GM23338 (cell line): ENCODE measurements around the gene ADIPOR2. TPM values are rescaled to one million over a fixed set of nuclear protein-coding genes. Genes with fewer than 3 reads are reported as not detected.

ENCODE experiments used
- ATAC-seq: fragments of 200-7000 bp; cut with Tn5 transposase; 3 replicates; pipeline ENCODE4 v1.9.1; 2020
- DNase-seq: peaks from one replicate; pipeline ENCODE4 v3.0.0-alpha.2; 2015; ENCODE audit warnings: low spot score
- H2AFZ ChIP-seq: fragments of 200-600 bp; sonication (generic); 2 replicates; pipeline ENCODE4 v1.8.0; 2016; ENCODE audit warnings: antibody characterized with exemption, mild to moderate bottlenecking, moderate library complexity
- H3F3A ChIP-seq: fragments of 200-600 bp; sonication (generic); replicated peaks from 2 replicates; pipeline ENCODE4 v1.8.0; 2017; ENCODE audit warnings: antibody characterized with exemption, mixed run types, low read depth
- H3K27ac ChIP-seq: fragments of 200-600 bp; sonication (generic); 2 replicates; pipeline ENCODE4 v1.6.1; 2016; ENCODE audit warnings: low read depth
- H3K27me3 ChIP-seq: fragments of 200-600 bp; sonication (generic); 2 replicates; pipeline ENCODE4 v1.8.0; 2016; ENCODE audit warnings: mild to moderate bottlenecking, mixed run types, moderate library complexity; ENCODE audit not compliant: insufficient read depth
- H3K36me3 ChIP-seq: fragments of 200-600 bp; sonication (generic); 2 replicates; pipeline ENCODE4 v1.8.0; 2016; ENCODE audit warnings: mild to moderate bottlenecking; ENCODE audit not compliant: insufficient read depth
- H3K4me1 ChIP-seq: fragments of 200-600 bp; sonication (generic); 2 replicates; pipeline ENCODE4 v1.8.0; 2016; ENCODE audit warnings: mild to moderate bottlenecking, moderate library complexity; ENCODE audit not compliant: insufficient read depth
- H3K4me2 ChIP-seq: fragments of 200-600 bp; sonication (generic); 2 replicates; pipeline ENCODE4 v1.7.1; 2017; ENCODE audit warnings: mixed run types
- H3K4me3 ChIP-seq: fragments of 200-600 bp; sonication (generic); 2 replicates; pipeline ENCODE4 v1.6.1; 2016; ENCODE audit warnings: mixed run types
- H3K79me2 ChIP-seq: fragments of 200-600 bp; sonication (generic); replicated peaks from 2 replicates; pipeline ENCODE4 v1.8.0; 2017; ENCODE audit warnings: mild to moderate bottlenecking; ENCODE audit not compliant: insufficient read depth
- H3K9me2 ChIP-seq: fragments of 200-600 bp; sonication (generic); 2 replicates; pipeline ENCODE4 v1.8.0; 2017; ENCODE audit not compliant: insufficient read depth
- H4K20me1 ChIP-seq: fragments of 200-600 bp; sonication (generic); replicated peaks from 2 replicates; pipeline ENCODE4 v1.8.0; 2017; ENCODE audit warnings: mild to moderate bottlenecking; ENCODE audit not compliant: insufficient read depth
- H3K27ac Mint-ChIP-seq: 2 replicates; pipeline ENCODE4 v1.8.0; 2020; ENCODE audit warnings: inconsistent platforms, mild to moderate bottlenecking, moderate library complexity, mixed read lengths
- H3K27me3 Mint-ChIP-seq: 3 replicates; pipeline ENCODE4 v1.8.0; 2022; ENCODE audit warnings: low read depth, mild to moderate bottlenecking, moderate library complexity, mixed read lengths, inconsistent platforms; ENCODE audit not compliant: insufficient read depth, poor library complexity
- H3K36me3 Mint-ChIP-seq: 3 replicates; pipeline ENCODE4 v1.8.0; 2021; ENCODE audit warnings: low read depth, mild to moderate bottlenecking, inconsistent platforms, moderate library complexity, mixed read lengths
- H3K4me1 Mint-ChIP-seq: 3 replicates; pipeline ENCODE4 v1.8.0; 2020; ENCODE audit warnings: mild to moderate bottlenecking, inconsistent platforms, mixed read lengths
- H3K4me3 Mint-ChIP-seq: 3 replicates; pipeline ENCODE4 v1.8.0; 2021; ENCODE audit warnings: moderate library complexity, mild to moderate bottlenecking, inconsistent platforms, mixed read lengths
- H3K9me3 Mint-ChIP-seq: 3 replicates; pipeline ENCODE4 v1.8.0; 2020; ENCODE audit warnings: moderate library complexity, mild to moderate bottlenecking, inconsistent platforms, mixed read lengths
- CREB1 ChIP-seq: fragments of 250-450 bp; sonication (Bioruptor Pico); IDR thresholded peaks from 2 replicates; pipeline ENCODE4 v1.5.0; 2020; ENCODE audit warnings: low read depth, mild to moderate bottlenecking, moderate library complexity
- CTCF ChIP-seq, 2 experiments: fragments of 200-600 bp in 1 of 2; sonication (generic) in 1 of 2; conservative IDR thresholded peaks; 2 replicates each; pipeline versions ENCODE4 v1.5.1 to v1.6.1; 2016 to 2017; ENCODE audit warnings: antibody characterized with exemption in 2 of 2, low read depth in 2 of 2, mild to moderate bottlenecking in 2 of 2, moderate library complexity in 1 of 2
- ETS1 ChIP-seq: IDR thresholded peaks from 2 replicates; pipeline ENCODE4 v1.6.1; 2016; ENCODE audit warnings: antibody characterized with exemption
- EZH2 ChIP-seq: fragments of 200-600 bp; sonication (generic); IDR thresholded peaks from one replicate; pipeline ENCODE4 v1.8.0; 2017; ENCODE audit warnings: antibody characterized with exemption, mild to moderate bottlenecking, low read depth; ENCODE audit not compliant: unreplicated experiment
- JUNB ChIP-seq: IDR thresholded peaks from one replicate; pipeline ENCODE4 v1.6.1; 2016; ENCODE audit warnings: antibody characterized with exemption; ENCODE audit not compliant: unreplicated experiment
- NANOG ChIP-seq: IDR thresholded peaks from 2 replicates; pipeline ENCODE4 v1.6.1; 2016; ENCODE audit warnings: antibody characterized with exemption, borderline replicate concordance
- POLR2AphosphoS5 ChIP-seq: IDR thresholded peaks from 2 replicates; pipeline ENCODE4 v1.6.1; 2016; ENCODE audit warnings: antibody characterized with exemption, low read depth
- REST ChIP-seq: IDR thresholded peaks from one replicate; pipeline ENCODE4 v1.6.1; 2018; ENCODE audit warnings: antibody characterized with exemption; ENCODE audit not compliant: unreplicated experiment
- ZNF114 ChIP-seq: fragments of 250-450 bp; sonication (Bioruptor Pico); IDR thresholded peaks from 2 replicates; pipeline ENCODE4 v1.5.0; 2020; ENCODE audit warnings: mild to moderate bottlenecking, moderate library complexity
- ZNF331 ChIP-seq: fragments of 250-450 bp; sonication (Bioruptor Pico); IDR thresholded peaks from 2 replicates; pipeline ENCODE4 v1.5.0; 2020; ENCODE audit warnings: low read depth, mild to moderate bottlenecking, moderate library complexity
- ZNF462 ChIP-seq: fragments of 250-450 bp; sonication (Bioruptor Pico); IDR thresholded peaks from 2 replicates; pipeline ENCODE4 v1.5.0; 2020; ENCODE audit warnings: mild to moderate bottlenecking, moderate library complexity
- polyA plus RNA-seq: library from polyadenylated mRNA; unstranded; fragments of >200 nt; fragmentation: Nextera tagmentation; extraction: Ambion mirVana; gene quantifications from 2 replicates; pipeline ENCODE4 v1.2.1, GENCODE V29; 2016
- total RNA-seq: library from RNA; depleted of rRNA; stranded (reverse); fragments of >200 nt; shearing (Covaris generic); gene quantifications from 2 replicates; pipeline ENCODE4 v1.2.3, GENCODE V29; 2014

The ADIPOR2 gene
- total and polyA plus RNA-seq, 2 experiments from 2014 or later = 11.7 to 36.2 TPM

- Histone ChIP-seq H3K36me3 (no peaks in the 10 kb centered on the region), H3K4me2 (no peak overlapping the region), H3K27me3 (no peaks in the 10 kb centered on the region), H3K27ac (no peak overlapping the region), H3K4me3 (no peak overlapping the region), H3K9me2 (no peaks in the 10 kb centered on the region), H3K79me2 (no peaks in the 10 kb centered on the region), H2AFZ (no peak overlapping the region), H3K4me1 (no peaks in the 10 kb centered on the region), H3F3A (no peaks in the 10 kb centered on the region), H4K20me1 (no peaks in the 10 kb centered on the region)
- no peaks in the 10 kb centered on the region; the same call in 2 of the 3 replicates for H3K4me1 Mint-ChIP-seq
- peaks cover 6% of the 10 kb centered on the region for H3K27me3 Mint-ChIP-seq
- ATAC-seq (no peak), DNase-seq (no peak)
- no peaks in the 10 kb centered on the region for H3K36me3 Mint-ChIP-seq
- no peak overlapping the region for H3K4me3 Mint-ChIP-seq
- no peaks in the 10 kb centered on the region; the same call in 1 of the 3 replicates for H3K9me3 Mint-ChIP-seq
- TF ChIP-seq CTCF (conservative IDR thresholded peaks at IDR 0.05; ENCODE audit: low read depth in 2 of 2) (no peak), ZNF462 (CRISPR knock-in tag) (no peak), ETS1 (no peak), ZNF114 (no peak), JUNB (no peak), POLR2AphosphoS5 (no peak), EZH2 (no peak), CREB1 (CRISPR knock-in tag) (no peak), REST (no peak), NANOG (no peak), ZNF331 (no peak)
- H3K27ac Mint-ChIP-seq = no peak overlapping the region
Observed at GRCh38 chr12:1811948-1812291, 121.0 kb downstream of the ADIPOR2 start.
